Measurements from ENCODE around the gene NAA10. TPM values are rescaled to one million over a fixed set of nuclear protein-coding genes. Genes with fewer than 3 reads are reported as not detected.

NAA10 gene
- total and polyA plus RNA-seq, 2 experiments from 2014 or later, result 90.1 to 186 TPM

DNA sequence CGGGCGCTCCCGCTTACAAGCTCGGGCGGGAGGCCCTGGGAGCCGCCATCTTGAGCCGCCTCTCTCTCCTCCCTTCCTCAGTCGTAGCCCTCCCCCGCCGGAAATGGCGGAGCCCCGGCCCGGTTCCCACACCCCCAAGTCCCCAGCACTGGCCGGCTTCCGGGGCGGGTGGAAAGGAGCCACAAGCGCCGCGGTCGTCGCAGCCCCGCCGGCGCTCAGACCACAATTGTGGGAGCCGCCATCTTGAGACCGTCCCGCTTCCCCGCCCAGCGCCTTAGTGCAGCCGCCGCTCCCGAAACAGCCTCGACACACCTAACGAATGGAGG is 36.2 kb upstream of the NAA10 start:
- TF ChIP-seq, protein P1, sequence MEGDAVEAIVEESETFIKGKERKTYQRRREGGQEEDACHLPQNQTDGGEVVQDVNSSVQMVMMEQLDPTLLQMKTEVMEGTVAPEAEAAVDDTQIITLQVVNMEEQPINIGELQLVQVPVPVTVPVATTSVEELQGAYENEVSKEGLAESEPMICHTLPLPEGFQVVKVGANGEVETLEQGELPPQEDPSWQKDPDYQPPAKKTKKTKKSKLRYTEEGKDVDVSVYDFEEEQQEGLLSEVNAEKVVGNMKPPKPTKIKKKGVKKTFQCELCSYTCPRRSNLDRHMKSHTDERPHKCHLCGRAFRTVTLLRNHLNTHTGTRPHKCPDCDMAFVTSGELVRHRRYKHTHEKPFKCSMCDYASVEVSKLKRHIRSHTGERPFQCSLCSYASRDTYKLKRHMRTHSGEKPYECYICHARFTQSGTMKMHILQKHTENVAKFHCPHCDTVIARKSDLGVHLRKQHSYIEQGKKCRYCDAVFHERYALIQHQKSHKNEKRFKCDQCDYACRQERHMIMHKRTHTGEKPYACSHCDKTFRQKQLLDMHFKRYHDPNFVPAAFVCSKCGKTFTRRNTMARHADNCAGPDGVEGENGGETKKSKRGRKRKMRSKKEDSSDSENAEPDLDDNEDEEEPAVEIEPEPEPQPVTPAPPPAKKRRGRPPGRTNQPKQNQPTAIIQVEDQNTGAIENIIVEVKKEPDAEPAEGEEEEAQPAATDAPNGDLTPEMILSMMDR (IDR thresholded peaks at IDR 0.05; ENCODE audit: low read depth, low read length), result no peak
- Histone ChIP-seq H3K9me3 (ENCODE audit: low read depth) (no peaks in the 10 kb centered on the region), H3K36me3 (peaks cover 2% of the 10 kb centered on the region), H3K4me3 (peak overlapping the region; percentile 77), H3K27ac (peak overlapping the region; percentile 100), H3K27me3 (no peaks in the 10 kb centered on the region), H3K4me1 (ENCODE audit: low read depth) (no peaks in the 10 kb centered on the region)
- peak; percentile 89 to 92 for DNase-seq (ENCODE audit: low read depth in 1 of 2, low spot score in 1 of 2)

DNA sequence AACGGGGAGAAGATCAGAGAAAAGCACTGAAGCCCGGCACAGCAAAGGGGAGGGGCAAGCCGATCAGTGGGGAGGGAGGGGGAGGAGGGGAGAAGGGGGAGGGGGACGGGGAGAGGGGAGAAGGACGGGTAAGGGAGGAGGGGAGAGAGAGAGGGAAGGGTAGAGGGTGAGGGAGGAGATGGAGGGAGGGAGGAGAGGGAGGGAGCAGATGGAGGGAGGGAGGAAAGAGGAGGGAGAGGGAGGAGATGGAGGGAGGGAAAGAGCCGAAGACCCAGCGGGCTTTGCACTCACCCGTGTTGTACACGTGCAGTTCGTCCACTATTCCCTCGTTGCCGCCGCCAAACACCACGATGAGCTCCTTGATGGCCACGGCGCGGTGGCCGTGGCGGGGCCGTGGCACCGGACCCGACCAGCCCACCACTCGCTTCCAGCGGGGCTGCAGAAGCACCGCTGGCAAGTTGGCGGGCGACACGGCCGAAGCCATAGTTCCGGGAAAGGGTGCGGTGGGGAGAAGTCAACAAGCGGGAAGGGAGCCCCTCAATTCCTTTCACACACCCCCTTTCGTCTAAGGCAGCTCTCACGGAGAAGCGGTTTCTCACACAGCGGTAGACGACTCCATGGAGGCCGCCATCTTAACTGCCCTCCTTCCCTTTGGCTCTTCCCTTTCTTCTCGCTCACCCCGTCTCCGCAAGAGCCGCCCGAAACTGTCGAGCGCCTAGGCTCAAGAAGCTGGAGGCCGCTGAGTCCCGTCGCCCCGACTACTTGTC is 35.7 kb upstream of the NAA10 start:
- H3K27ac ChIP-seq, result peak overlapping the region; percentile 100

GRCh38 chrX:153969904-153970356 is 35.1 kb upstream of the NAA10 start:
- Histone ChIP-seq H3K27me3 (no peaks in the 10 kb centered on the region), H3K9me3 (ENCODE audit: low read depth) (no peaks in the 10 kb centered on the region), H3K4me1 (ENCODE audit: low read depth) (no peaks in the 10 kb centered on the region), H3K27ac (peak overlapping the region; percentile 100), H3K36me3 (peaks cover 2% of the 10 kb centered on the region), H3K4me3 (peak overlapping the region; percentile 77)
- TF ChIP-seq, protein P1 (IDR thresholded peaks at IDR 0.05; ENCODE audit: low read depth, low read length), result no peak
- DNase-seq (ENCODE audit: low read depth in 1 of 2, low spot score in 1 of 2), result no peak

More for the DNA sequence above, 35.7 kb upstream of the NAA10 start:
- TF ChIP-seq, protein P1 (IDR thresholded peaks at IDR 0.05; ENCODE audit: low read depth, low read length), result no peak
- Histone ChIP-seq H3K4me1 (ENCODE audit: low read depth) (no peaks in the 10 kb centered on the region), H3K9me3 (ENCODE audit: low read depth) (no peaks in the 10 kb centered on the region), H3K36me3 (peaks cover 2% of the 10 kb centered on the region), H3K4me3 (peak overlapping the region; percentile 77), H3K27me3 (no peaks in the 10 kb centered on the region)
- peak; percentile 47 to 78 for DNase-seq (ENCODE audit: low read depth in 1 of 2, low spot score in 1 of 2)

- peaks cover 2% of the 10 kb centered on the region for H3K36me3 ChIP-seq
- peak overlapping the region; percentile 77 for H3K4me3 ChIP-seq
- H3K27ac ChIP-seq, result peak overlapping the region; percentile 100
- TF ChIP-seq, protein P1 (IDR thresholded peaks at IDR 0.05; ENCODE audit: low read depth, low read length), result no peak
- peak in 1 of 2 donors; percentile 5 for DNase-seq (ENCODE audit: low read depth in 1 of 2, low spot score in 1 of 2)
- no peaks in the 10 kb centered on the region for H3K9me3 ChIP-seq (ENCODE audit: low read depth)
- no peaks in the 10 kb centered on the region for H3K27me3 ChIP-seq
- H3K4me1 ChIP-seq (ENCODE audit: low read depth), result no peaks in the 10 kb centered on the region
These were observed 34.5 kb upstream of the NAA10 start for GRCh38 chrX:153969125-153969903.

DNA sequence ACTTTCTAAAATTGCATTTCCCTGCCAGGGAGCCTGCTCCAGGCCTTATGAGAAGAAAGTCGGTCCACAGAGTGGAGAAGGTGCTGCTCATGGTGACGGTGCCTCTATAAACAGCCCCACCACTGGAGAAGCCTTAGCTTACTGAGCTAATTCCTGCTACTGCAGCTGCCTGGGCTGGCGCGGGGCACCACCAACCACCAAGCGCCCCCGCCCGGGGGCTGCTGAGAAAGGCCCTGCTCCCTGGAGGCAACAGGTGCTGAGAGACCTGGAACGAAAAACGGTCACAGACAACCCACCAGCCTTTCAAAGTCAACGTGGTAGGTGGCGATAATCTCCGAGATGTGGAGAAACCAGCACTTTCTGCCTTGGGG is 33.9 kb upstream of the NAA10 start:
- H3K4me3 ChIP-seq, result peak overlapping the region; percentile 77
- no peaks in the 10 kb centered on the region for H3K27me3 ChIP-seq
- peaks cover 2% of the 10 kb centered on the region for H3K36me3 ChIP-seq
- peak in 1 of 2 donors; percentile 35 for DNase-seq (ENCODE audit: low read depth in 1 of 2, low spot score in 1 of 2)
- peak overlapping the region; percentile 37 for H3K27ac ChIP-seq
- no peaks in the 10 kb centered on the region for H3K9me3 ChIP-seq (ENCODE audit: low read depth)
- H3K4me1 ChIP-seq (ENCODE audit: low read depth), result no peaks in the 10 kb centered on the region
- TF ChIP-seq, protein P1 (IDR thresholded peaks at IDR 0.05; ENCODE audit: low read depth, low read length), result no peak
